HPDE6-E6E7 (cell line): ENCODE measurements around the gene CNGB1.
"Not testable (repeated sequence)": the region's sequence is repeated elsewhere in the genome, so short reads cannot be mapped to it uniquely, and the experiment has no call there.

Experiments
- DNase-seq: peaks from one replicate; pipeline ENCODE4 v3.0.0; 2011; ENCODE audit warnings: missing footprints; ENCODE audit errors: extremely low spot score

CNGB1 gene

DNA sequence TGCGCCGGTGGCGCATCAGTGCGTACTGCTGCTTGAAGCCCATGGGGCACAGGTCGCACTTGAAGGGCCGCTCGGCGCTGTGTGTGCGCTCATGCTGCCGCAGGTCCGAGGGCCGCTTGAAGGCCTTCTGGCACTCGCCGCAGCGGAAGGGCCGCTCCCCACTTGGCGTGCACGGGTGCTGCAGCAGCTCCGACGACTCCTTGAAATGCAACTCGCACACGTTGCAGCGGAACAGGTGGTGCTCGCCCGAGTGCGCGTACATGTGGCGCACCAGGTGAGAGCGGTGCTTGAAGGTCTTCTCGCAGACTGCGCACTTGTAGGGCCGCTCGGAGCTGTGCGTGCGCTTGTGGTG is 26.2 kb upstream of the CNGB1 start:
- no peak for DNase-seq

DNA sequence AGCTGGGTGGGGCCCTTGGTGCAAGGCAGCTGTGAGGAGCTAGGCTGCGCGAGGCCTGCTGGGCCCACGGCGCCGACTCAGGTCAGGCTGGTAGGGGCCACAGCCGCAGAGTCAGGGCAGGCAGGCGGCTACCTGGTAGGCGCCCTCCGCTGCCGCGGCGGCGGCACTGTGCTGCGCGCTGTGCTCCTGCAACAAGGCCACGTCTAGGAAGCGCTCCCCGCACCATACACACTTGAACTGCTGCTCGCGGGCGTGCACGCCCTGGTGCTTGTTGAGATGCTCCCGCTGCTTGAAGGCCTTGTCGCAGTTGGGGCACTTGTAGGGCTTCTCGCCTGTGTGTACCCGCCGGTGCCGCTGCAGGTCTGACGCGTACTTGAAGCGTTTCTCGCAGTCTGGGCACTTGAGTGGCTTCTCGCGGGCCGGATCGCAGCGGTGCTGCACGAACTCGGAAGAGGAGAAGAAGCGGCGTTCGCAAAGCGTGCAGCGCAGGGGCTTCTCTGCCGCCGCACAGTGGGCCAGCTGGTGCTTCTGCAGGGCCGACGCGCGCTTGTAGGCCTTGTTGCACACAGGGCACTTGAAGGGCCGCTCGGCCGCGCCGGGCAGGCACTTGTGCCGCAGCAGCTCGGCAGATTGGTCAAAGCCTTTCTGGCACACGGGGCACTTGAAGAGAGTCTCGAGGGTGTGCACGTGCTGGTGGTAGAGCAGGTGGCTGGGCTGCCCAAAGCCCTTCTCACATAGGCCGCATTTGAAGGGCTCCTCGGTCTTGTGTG is 25.7 kb upstream of the CNGB1 start:
- DNase-seq = no peak

DNA sequence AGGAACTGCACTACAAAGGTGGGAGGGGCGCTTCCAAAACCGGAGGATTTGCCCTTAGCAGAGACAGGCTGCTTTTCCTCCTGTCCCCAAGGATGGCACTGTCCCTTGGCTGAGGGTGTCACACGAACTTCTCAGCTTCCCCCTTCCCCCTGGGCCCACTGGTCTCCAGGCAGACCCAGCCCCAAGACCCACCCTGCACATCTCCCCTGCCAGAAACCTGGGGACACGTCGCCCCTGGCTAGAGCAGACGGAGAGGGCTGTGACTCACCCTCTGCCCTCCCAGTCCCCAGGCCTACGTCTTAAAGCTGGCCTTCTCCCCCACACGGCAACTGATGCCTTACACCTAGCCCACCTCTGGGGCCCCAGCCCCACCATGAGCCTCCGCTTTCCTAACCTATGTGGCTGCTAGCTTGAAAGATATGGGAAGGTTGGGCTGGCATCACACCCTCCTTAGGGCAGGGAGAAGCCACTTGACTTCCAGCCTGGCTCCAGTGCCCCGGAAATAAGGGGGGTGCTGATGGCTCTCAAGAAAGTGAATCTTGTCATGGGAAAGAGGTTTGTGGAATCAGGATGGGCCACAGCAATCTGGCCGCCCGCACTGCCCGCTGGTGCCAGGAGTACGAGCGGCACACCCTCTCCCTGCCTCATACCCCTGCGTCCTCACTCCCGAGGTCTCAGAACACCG is 24.9 kb upstream of the CNGB1 start:
- no peak for DNase-seq

DNA sequence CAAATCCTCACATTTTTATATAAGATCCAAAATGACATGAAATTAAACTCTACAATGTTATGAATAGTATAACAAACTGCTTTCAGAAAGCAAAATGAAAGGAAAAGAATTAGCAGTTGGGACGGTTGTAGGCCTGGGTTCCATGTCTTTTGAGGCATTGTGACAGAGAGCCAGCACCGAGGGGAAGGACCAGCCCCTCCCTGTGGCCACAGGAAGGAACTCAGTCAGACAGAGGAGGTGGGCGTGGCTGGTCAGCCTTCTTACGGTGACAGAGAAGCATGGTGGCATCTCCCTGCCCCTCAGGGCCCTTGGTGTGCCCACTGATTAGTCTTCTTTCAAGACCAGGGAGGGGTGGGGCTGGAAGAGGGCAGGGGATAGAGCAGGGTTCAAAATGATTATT is 23.9 kb upstream of the CNGB1 start:
- no peak for DNase-seq

DNA sequence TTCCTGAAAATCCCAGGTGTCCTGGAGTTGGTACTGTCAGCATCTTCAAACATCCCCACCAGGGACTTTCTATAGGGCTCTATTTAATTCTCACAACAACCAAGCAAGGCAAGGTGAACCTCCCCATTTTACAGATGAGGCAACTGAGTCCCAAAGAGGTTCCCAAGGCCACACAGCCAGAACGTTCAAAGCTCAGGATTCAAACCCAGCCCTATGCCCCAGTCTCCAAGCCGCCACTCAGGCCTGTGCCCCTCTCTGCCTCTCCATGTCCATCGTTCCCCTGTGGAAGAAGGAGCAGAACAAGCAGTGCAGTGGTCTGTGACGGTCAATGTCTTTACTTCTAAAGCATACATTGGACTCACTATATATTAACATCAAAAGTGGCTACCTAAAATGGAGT is 23.4 kb upstream of the CNGB1 start:
- no peak for DNase-seq

DNA sequence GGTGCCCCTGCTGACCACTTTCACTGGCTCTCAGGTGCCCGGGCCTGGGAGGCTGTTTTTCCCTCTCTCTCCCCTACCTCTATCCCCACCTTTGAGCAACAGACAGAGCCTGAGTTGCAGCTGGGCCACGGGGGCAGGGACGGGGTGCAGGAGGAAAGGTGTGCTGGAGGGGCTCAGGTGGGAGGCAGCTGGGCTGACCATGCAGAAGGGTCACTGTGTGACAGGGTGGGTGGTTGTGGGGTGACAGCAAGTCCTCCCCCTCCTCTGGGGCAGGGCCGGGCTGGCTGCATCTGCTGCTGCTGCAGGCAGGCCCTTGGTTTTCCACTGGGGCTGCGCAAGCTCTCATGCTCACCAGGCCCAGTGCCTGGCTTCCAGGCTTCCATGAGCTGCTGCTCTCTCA is 23.0 kb upstream of the CNGB1 start:
- no peak for DNase-seq

DNA sequence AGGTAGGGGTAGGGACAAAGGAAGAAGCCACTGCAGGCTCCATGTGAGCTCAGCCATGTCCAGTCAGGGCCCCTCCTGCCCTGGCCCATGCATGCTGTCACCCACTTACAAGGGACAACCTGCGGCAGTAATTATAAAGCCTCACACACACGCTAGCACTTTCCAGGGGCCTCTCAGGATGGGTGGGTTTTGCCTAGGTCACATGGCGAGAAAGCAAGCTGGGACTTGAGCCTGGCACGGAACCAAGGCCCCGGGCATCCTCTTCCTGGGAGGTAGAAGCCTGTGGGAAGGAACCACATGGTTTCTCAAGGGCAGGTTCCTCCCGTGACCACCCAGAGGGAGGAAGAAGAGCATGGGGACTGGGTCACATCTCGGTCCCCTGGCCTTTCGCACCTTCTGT is 22.5 kb upstream of the CNGB1 start:
- peak; percentile 45 for DNase-seq

DNA sequence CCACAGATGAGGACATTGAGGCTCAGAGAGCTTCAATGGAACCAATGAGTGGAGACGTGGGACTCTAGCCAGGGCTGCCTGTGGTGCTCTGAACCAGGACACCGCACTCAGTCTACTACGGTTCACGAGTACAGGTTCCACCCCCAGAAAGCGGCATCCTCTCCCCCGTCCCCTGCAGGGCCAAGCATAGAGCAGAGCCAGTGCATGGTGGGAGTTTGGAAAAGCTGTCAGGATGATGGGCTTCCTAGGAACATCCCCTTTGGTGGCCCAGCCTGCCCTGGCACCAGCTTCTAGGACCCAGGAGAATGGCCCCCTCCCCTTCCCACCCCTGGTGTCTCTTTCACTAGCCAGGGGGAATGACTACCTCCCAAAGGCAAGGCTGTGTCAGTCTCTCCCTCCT is 21.2 kb upstream of the CNGB1 start:
- no peak for DNase-seq

DNA sequence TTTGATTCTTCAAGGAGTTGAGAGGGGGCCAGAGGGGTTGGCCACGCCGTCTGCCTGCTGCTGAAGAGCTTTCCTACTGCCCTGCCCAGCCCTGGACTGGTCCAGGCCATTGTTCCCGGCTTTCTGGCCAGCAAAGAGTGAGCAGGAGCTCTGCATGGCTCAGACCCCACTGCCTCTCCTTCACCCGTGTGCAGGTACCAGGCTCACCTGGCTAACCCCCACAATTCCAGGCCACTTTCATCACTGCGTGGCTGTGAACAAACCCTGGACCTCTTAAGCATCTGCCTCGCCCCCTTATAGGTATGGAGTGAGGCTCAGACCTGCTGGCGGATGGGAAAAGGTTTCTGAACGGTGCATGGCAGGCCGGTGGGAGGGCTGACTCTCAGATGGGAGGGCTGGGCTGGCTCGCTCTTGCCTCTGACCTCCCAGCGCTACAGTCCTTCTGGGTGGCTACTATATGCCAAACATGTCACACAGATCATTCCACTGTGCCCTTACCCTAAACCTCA is 20.7 kb upstream of the CNGB1 start:
- DNase-seq = no peak

DNA sequence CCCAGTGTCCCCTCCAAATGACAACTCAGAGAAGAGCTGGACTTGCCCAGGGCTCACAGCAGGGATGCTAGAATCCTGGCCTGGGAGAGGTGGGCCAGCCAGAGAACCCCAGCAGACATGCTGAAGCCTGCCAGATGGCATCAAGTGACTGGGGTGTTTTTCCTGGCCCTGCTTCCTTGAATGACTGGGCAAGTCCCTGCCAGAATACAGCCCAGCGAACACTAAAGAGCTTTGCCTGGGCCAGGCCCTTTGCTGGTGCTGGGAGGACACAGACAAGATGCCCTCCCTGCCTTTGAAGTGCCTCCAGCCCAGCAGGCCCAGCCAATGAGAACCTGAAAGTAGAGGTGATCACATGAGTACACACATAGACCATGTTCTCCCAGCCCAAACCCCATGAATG is 18.0 kb upstream of the CNGB1 start:
- DNase-seq = peak; percentile 92

DNA sequence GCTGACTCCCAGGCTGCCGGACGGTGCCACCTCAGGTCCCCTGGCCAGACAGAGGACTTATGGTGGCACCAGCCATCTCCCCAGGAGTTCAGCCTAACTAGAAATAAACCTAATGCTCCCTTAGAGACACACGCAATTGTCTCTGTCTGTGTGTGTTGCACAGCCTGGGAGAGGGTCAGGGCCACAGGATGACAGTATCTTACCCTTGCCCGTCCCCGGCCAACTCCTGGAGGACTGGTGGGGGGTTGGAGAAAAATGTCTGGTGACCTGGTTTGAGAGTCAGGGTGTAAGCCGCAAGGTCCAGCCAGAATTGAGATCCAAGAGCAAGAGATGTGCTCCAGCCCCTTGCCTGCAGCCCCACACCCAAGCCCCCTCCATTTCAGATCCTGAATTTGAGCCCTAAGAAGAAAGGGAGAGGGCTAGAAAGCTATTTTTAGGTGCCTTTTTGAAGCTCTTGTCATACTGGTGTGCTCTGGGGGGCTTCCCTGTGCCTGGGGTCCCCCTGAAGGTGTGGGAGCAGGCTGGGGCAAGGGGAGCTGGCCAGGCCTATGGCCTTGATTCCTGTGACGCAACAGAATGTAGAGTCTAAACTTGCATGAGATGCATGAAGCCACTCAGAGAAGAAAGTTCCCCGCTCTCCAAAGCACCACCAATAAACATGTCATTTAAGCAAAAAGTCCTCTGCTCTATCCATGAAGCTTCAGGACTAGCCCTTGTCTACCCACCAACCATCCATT is 16.7 kb upstream of the CNGB1 start:
- DNase-seq = no peak

DNA sequence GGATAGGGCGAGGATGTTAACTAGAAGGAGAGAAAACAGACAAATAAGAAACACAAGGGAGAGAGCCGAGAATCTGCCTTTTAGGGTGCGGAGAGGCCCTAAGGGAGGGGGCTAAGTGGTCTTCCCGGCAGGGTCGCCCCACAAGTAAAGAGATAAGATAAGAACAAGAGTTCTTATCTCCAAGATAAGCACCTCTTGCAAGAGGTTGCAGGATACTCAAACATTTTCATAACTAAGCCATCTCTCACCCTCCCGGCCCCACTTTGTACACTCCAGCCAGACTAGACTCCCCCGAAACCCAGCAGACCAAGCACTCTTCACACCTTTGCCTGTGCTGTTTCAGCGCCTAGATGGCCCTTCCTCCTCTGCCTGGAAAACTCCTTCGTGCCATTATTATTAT is 15.3 kb upstream of the CNGB1 start:
- no peak for DNase-seq

DNA sequence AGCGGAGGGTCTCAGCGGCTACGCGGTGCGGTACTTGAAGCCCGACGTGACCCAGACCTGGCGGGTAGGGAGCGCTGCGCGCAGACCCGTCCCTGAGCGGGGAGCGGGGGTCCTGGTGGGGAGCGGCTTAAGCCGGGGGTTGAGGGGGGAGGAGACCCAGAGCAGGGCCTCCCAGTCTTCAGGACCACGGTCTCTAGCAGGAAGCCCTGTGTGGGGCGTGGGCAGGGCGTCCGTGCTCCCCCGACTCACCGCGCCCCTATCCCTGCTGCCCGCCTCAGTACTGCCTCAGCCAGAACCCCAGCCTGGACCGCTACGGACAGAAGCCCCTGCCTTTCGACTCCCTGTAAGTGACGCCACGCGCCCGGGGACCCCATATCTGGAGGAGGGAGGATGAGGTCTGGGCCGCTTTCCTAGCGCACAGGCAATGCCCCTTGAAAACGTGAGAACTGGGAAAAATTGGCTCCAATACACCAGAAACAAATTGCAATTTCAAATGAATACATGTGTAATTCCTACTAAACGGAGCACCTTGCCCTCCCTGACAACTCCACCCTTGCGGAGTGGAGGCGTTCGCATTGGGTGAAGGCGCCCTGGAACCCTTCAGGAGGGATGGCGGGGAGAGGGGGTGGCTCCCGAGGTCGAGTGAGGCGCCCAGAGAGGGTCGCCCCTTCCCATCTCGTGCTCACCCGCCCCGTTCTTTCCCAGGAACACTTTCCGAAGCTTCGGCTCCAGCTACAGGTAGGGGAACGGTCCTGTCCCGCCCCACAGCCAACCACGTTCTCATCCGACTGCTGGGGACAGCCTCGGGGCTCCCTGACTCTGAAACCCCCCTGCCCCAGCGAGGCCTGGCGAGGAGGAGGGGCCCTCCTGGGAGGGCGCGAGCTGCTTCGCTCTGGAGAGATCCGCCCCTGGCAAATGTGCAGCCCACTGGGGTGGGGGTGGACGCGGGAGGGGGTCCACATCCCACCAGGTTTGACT is 14.6 kb upstream of the CNGB1 start:
- no peak for DNase-seq

DNA sequence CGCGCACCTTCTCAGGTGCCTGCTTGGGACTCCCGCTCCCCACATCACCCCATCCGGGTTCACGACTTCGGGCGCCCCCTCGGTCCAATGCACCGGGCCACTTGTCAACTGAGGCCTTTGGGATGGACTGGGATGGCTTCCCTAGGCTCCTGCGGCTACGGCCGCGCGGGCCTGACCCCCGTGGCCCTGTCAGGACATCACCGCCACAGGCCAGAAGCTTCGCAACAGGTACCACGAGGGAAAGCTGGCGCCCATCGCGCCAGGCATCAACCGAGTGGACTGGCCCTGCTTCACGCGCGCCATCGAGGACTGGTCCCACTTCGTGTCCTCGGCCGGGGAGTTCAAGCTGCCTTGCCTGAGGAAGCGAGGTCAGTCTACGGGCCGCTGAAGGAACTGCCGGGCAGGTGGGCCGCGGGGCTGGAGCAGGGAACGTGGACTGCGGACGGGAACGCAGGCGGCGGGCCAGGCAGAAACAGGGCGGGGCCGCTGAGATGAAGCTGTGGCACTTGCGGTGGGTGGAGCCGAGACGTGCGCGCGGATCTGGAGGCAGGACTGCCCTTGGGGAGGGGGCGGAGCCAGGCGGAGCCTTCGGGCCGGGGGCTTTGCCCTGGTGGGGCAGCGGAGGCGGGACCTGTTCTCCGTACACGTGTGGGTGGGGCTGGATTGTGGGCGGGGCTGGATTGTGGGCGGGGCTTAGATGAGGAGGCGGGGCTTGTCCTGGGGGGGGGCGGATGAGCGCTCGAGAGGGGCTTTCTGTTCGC is 13.7 kb upstream of the CNGB1 start:
- peak; percentile 85 for DNase-seq

DNA sequence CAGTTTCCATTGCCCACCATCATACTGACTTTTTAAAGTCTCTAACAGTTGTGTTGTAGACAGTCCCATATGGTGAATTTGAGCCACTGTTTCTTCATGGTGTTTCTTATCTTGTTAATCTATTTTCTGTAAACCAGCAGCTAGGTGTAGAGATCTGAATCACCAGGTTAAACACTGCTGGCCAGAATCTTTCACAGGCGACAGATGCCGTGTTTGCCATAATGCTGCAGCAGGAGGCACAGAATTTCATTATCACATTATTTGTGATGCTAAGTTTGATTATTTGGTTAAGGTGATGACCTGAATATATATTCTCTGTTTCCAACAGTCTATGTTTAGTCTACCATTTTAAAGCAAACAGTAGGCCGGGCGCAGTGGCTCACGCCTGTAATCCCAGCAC is 11.5 kb upstream of the CNGB1 start:
- no peak for DNase-seq

DNA sequence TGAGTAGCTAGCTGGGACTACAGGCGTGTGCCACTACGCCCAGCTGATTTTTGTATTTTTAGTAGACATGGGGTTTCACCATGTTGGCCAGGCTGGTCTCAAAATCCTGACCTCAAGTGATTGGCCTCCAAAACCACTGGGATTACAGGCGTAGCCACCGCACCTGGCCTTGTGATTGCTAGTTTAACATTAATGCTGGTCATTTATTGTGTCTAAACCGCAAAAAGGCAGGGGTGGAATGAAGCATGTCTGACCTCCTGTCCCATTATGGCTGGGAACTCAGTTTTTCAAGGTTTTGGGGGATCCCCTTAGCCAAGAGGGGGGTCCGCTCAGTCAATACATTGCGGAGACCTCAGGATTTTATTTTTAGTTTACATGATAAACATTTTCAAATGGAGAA is 10.7 kb upstream of the CNGB1 start:
- DNase-seq = no peak

DNA sequence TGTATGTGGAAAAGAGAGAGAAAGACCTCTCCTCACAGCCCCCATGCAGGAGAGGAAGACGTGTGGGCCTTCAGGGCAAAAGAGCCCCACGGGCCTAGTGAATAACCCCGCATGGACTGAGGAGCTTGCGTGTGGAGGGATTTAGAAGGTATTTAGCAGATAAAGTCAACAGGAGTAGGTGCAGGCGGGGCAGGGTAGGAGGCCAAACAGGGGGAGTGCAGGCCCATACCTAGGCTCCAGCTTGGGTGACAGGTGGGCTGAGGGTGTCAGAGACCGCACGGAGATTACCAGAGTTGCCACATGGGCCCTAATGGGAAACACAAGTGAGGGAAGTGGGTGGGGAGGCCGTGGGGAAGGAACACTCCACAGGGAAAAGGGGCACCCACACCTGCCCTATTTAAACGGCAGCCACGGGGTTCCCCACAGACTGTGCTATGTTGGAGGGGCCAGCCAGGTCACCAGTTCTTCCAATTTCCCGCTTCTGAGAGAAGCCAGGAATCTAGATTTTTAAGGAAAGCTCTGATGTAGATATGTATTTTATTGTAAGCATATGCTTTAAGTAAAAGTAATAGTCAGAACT is 8.2 kb upstream of the CNGB1 start:
- DNase-seq = no peak

DNA sequence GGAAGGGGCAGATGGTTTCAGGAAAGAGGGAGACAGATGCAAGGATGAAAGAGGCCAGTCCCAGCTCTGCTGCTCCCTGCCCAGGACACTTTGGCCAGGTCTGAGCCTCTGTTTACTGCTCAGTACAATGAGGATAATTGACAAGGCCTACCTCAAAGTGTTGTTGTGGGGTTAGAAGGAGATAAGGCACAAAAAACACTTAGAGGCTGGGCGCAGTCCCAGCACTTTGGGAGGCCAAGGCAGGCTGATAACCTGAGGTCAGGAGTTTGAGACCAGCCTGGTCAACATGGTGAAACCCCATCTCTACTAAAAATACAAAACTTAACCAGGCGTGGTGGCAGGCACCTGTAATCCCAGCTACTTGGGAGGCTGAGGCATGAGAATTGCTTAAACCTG is 7.1 kb upstream of the CNGB1 start:
- not testable (repeated sequence) for DNase-seq

DNA sequence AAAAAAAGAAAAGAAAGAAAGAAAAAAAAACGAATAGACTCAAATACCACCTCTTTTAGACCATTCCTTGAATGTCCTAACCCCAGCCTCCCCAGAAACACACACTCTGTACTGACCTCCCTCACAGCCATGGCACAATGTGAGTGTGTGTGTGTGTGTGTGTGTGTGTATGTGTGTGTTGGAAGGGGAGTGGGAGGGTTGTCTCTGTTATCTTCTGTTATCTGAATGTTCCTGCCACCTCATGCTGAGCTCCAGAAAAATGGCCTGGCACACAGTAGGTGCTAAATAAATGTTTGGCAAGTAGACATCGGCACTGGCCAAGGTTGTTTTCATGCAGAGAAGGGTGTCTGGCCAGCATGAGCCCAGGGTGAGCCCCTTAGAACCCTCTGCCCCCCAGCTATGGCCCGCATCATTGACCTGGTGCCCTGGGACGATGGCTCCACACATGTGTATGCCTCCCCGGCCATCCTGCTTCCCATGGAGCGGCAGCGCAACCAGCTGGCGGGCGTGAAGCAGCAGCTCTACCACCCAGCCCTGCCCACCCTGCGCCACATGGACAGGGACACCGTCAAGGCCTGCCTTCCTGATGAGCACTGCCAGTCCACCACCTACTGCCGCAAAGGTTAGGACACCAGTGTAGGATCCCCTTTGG is 6.6 kb upstream of the CNGB1 start:
- DNase-seq = no peak

DNA sequence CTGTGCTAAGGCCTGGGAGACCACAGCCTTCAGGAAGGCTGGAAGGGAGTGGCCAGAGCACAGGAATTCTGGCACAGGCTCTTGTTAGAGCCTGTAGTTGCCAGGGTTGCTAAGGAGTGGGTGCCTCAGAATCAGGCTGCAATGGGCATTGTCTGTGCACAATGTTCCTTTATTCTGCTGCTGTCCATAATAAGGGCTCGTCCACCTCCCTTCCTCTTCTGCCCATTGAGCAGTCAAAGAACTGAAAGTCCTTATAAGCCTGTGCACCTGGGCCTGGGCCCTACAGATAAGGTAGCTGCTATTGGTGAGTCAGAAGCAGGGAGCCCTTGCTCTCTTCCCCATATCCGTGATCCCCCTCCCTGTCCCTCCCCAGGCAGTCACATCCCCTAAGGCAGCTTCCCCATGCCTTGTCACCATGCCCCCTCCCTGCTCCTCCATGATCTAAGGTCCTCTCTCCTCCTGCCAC is 5.4 kb upstream of the CNGB1 start:
- no peak for DNase-seq
